Activated CD4-positive, alpha-beta T cell treated with anti-CD3 and anti-CD28 coated beads, Interleukin-2, Interleukin-6, amounts not matched to agents 100 ng/mL and 50 ng/mL, durations not matched to agents 16 hours and 8 hours (primary cell): Measurements from ENCODE around the gene INIP.

ENCODE experiments used
- DNase-seq: peaks from one replicate; pipeline ENCODE4 v3.0.0-alpha.2; 2020

INIP gene, protein sequence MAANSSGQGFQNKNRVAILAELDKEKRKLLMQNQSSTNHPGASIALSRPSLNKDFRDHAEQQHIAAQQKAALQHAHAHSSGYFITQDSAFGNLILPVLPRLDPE

DNA sequence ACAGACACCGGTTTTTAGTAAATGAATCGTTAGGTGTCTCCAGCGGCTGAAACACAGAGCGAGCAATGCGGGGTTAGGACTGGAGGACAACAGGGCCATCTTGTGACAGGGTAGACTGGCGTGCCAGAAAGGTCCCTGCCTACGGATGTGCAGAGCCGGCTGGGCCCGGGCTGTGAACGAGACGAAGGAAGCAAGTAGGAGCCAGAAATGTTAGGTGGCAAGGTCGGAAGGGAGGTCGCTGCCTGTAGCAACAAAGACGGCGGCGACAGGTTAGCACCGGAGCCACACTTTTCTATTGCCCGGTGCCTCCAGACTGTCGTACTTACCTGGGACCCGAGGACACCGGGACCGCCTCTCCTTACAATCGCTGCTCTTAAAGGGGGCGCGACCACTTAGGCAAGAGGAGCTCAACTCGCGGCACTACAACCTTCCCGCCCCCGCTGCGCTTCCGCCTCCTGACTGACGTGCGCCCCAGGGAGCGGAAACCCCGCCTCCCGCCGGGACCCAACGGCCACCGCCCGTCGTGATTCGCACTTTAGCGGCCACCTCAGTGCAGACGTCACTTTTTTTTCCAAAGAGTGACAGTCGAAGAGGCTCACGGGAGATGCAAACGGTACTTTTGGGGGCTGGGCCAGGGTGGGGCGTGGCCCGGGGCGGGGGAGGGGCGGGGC lies at the start of gene INIP:
Gene INIP (minus strand): TSS at position 457 of the 671 bp plus-strand sequence. CDS start 1,632 bp downstream, outside the sequence.
- DNase-seq, result peak; percentile 98

DNA sequence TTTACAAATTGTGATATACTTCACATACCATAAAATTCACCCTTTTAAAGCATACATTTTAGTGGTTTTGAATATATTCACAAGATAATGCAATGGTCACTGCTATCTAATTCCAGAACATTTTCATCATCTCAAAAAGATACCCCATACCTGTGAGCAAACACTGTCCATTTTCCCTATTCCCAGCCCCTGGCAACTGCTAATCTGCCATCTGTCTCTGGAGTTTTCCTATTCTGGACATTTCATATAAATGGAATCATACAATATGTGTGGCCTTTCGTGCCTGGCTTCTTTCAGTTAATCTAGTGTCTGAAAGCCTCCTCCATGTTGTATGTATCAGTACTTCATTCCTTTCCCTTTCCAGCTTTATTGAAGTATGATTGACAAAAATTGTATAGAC lies 47.4 kb upstream of the INIP start:
- no peak for DNase-seq

DNA sequence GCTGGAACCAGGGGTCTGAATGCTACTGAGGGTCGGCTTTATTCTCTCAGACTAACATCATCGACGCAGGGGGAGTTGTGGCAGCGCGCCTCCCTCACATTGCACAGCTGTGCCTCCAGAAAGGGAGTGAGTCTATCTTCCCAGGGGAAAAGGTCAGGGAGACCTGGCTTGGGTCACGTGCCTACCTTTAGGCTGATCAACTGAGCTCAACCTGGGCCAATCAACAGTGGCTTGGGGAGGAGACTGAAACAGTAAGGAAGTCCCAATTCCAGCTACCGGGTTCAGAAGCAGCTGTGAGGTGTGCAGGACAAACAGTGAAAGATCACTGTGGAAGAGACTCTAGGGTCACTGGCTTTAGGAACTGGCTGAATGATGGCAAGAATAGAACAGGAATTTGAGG lies 46.9 kb upstream of the INIP start:
- DNase-seq, result no peak

DNA sequence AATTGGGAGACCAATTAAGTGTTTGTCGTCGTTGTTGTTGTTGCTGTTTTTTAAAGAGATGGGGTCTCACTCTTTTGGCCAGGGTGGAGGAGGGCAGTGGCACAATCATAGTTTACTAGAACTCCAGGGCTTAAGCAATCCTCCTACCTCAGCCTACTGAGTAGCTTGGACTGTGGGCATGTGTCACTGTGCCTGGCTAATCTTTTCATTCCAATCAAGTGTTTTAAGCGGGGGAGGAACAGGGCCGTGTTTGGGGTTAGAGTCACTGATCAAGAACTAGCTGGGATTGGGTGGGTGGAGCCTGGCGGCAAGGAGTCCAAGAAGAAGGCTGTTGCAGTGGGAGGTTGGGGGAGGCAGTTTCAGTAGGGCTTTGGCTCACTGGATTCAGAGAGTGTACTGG lies 46.4 kb upstream of the INIP start:
- DNase-seq, result no peak

DNA sequence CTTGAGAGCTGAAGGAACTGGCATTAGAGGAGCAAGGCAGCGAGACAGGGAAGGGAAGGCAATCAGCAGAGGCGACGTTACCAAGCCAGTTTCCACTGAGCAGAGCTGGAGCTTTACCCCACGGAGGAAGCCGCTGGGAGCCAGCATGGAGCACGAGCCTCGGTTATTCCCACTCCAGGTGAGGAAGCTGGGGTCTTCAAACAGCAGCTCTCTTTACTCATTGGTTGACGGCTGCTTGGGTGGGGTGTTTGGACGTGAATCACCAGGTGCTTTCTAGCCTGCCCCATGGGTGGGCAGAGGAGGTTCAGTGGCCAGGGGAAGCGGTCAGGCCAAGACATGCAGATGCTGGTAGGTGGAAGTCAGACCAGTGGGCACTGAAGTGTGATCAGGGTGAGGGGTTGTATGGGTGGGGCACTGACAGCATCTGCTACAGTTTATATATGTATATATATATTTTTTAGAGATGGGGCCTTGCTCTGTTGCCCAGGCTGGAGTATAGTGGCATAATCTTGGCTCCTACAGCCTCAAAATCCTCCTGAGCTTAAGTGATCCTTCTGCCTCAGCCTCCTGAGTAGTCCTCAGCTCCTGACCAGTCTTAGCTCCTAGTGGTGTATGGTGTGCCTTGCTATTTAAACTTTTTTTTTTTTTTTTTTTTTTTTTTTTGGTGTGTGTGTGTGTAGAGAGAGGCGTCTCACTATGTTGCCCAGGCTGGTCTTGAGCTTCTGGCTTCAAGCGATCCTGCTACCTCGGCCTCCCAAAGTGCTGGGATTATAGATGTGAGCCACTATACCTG lies 45.0 kb upstream of the INIP start:
- no peak for DNase-seq

DNA sequence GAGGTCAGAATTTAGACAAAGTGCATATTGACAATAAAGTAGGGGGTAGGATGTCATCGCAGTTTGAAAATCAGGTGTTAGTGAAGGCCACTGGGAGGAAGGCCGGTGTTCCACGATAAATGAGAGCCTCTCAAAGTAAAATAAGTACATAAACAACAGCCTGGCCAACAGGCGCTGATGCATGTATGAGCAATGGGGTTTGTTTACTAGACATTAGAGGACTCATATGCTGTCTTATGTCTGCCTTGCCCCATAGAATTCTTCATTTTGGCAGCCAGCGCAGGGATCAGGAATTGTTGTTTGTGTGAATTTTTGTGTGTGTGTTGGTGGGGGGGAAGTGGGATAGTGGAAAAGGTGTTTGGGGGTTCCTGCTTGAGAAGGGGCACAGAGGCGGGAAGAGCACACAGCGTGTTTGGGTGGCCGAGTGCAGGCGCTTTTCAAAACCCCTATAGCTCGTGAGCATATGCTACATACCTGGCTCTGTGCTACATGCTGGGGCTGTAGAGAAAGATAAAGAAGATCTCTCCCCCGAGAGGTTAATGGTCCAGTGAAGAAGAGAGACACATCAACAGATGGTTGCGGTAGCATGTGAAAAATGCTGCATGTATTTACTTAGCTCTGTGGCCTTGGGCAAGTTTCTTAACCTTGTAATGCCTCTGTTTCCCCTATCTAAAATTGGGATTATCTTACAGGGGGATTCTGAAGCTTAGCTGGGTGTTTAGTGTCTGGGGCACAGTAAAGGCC lies 44.2 kb upstream of the INIP start:
- no peak for DNase-seq

DNA sequence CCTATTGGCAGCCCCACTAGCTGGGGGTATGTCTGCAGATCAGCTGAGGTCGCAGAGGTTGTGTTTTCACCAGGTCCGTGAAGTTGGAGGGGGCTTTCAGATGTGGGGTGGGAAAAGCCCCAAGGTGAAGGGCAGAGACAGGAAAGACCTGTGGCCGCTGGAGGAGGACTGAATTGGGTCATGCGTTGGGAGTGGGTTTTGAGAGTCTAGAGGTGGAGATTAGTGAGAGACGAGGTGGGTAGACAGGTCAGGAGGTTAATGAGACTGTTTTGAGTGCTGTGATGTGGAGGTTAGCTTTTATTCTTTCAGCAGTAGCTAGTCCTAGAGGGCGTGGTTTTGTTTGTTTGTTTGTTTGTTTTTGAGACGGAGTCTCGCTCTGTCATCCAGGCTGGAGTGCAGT lies 42.9 kb upstream of the INIP start:
- no peak for DNase-seq

DNA sequence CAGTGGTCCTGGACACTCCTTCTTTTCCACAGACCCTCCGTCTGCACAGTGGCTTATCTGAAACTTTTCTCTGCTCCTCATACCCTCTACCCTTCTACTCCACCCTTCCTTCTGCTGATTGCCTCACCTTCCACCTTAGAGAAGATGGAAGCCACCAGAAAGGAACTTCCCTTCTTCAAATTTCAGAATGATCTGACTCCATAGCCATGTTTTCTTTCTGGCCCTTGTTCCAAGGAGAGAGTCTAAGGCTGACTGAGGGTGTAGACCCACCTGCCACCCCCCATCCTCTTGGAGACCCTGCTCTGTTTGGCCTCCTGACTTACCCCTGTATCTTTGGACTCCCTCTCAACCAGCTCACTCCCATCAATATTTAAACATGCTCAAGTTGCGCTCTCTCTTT lies 40.0 kb upstream of the INIP start:
- no peak for DNase-seq

DNA sequence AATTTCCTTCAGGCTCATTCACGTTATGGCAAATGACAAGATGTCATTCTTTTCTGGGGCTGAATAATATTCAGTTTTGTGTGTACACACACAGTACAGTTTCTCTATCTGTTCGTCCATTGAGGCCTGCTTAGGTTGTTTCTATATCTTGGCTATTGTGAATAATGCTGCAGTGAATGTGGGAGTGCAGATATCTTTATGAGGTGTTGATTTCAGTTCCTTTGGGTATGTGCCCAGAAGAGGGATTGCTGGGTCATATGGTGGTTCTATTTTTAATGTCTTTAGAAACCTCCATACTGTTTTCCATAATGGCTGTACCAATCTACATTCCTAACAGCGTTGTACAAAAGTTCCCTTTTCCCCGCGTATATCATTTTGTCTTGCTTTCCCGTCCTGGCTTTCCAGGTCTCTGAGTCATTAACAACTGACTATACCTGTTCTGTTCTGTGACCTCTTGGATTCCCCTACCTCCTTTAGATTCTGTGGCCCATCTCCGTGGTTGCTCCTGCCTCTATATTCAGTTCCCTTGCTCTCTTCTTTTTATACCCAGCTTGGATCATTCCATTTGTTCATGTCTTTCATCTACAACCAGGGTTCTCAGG lies 39.5 kb upstream of the INIP start:
- DNase-seq, result no peak

DNA sequence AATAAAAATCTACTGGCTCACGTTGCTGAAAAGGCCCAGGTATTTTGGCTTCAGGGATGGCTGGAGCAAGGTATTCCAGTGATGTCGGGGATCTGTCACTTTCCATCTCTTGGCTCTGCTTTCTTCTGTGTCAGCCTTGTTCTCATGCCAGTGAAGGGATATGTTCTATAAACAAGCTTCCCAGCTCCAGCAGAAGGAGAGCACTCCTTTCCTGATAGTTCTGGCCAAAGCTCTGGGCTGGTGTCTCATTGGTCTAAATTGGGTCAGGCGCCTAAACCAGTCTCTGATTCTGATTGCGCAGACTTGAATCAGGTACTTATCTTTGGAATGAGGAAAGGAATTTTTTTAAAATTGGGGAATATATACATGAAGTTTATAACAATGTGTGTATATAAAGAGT lies 37.8 kb upstream of the INIP start:
- DNase-seq, result no peak

DNA sequence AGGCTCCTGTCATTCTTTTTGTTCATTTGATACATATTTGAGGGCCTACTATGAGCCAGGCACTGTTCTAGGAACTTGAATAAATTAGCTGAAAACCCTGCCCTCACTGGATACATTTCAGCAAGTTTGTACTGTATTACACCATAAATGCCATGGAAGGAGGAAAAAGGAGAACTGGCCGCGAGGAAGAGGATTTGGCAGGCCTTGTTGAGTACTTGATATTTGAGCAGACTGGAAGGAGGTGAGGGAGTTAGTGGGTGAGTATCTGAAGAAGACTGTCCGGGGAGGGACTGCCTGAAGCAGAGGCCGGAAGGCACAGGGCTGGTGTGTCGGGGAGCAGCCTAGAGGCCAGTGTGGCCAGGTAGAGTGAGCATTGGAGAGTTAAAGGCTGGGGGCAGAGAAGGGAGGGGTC lies 37.1 kb upstream of the INIP start:
- no peak for DNase-seq

DNA sequence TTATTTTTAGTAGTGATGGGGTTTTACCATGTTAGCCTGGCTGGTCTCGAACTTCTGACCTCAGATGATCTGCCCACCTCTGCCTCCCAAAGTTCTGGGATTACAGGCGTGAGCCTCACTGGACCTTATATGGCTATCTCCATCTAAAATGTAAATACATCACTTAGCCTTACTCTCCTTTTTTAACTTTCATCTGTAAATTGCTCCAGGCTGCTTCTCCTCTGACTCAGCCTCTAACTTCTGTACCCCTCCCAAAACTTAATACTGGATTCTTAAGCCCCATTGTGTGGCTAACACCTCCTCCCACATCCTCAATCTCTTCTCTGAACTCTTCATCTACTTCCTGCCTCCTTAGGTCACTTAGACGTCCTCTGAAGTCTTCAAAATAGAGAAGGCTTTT lies 36.7 kb upstream of the INIP start:
- peak; percentile 82 for DNase-seq

DNA sequence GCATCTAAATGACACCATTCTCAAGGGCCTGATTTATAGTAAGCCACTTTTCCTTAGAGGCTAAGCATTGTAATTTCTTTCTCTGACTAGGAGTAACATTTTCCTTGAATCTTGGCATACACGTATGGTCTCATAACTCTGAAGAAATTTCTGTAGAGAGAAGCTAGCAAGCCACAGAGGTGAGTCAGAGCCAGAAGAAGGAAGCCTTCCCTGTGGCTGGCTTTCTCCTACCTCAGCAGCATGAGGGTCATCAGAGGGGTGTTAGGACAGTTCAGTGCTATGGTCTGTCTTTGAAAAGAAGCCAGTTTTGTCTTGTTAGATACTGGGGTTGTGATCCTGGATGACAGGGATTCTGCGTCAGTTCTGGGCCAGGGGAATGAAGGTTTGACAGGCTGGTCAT lies 35.8 kb upstream of the INIP start:
- peak; percentile 49 for DNase-seq

DNA sequence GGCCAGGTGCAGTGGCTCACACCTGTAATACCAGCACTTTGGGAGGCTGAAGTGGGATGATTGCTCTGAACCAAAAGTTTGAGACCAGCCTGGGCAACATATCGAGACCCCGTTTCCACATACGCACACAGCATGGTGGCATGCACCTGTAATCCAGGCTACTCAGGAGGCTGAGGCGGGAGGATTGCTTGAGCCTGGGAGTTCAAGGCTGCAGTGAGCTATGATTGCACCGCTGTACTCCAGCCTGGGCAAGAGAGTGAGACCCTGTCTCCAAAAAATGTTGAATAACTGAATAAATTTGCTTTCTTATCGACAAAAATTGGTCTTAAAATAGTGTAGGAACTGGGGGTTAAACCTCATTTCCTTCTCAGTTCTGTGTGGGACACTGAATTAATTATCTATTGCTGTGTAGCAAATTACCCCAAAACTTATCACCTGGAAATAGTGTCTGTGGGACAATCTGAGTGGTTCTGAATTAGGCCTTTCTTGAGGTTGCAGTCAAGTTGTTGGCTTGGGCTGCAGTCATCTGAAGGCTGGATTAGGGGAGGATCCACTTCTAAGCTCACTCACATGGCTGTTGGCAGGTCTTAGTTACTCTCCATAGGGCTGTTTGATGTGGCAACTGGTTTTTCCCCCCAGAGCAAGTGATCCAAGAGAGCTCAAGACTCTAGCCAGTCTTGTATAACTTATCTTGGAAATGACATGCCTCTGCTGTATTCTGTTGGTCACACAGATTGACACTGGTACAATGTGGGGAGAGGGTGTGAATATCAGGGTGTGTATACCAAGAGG lies 34.6 kb upstream of the INIP start:
- DNase-seq, result no peak

DNA sequence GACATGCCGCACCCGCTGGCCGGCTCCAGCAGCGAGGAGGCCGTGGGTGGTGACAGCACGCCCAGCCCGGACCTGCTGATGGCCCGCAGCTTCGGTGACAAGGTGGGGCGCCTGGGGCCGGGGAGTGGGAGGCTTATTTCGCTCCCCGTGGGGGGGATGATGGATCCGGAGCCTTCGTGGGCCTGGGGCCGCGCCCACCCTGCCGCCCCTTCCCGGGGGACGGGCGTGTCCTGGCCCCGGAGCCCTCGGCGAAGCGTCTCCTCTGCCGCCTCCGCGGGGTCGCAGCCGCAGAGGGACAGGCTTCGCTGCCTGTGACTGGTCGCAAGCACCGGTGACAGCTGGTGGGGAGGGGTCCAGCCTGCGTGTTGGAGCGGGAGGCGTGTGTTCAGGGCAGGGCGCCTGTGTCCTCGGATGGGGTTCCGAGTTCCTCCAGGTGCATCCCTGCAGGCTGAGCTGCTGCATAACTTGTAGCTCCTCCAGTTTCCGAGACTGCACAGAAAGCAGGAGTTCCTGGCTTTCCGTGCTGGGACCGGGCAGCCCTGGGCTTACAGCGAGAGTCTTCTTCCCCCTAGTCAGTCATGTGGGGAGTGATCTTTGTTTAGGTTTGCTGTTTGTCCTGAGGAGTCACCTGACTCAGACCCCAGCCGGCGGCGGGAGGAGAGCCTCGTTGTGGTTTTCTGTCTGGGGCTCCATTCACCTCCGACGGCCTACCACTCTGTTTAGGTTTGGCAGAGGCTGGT lies 33.3 kb upstream of the INIP start:
- peak; percentile 78 for DNase-seq

DNA sequence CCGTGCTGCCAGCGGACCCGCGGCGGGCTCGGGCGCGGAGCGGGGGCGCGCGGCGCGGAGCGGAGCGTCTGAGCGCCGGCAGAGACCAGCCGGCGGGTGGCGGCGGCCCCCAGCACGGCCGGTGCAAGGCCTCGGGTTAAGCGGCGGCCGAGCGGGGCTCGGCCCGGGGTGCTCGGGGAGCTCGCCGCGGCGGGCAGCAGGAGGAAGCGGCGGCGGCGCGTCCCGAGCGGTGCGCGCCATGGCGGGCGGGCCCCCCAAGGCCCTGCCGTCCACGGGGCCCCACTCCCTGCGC lies 32.8 kb upstream of the INIP start:
- no peak for DNase-seq

DNA sequence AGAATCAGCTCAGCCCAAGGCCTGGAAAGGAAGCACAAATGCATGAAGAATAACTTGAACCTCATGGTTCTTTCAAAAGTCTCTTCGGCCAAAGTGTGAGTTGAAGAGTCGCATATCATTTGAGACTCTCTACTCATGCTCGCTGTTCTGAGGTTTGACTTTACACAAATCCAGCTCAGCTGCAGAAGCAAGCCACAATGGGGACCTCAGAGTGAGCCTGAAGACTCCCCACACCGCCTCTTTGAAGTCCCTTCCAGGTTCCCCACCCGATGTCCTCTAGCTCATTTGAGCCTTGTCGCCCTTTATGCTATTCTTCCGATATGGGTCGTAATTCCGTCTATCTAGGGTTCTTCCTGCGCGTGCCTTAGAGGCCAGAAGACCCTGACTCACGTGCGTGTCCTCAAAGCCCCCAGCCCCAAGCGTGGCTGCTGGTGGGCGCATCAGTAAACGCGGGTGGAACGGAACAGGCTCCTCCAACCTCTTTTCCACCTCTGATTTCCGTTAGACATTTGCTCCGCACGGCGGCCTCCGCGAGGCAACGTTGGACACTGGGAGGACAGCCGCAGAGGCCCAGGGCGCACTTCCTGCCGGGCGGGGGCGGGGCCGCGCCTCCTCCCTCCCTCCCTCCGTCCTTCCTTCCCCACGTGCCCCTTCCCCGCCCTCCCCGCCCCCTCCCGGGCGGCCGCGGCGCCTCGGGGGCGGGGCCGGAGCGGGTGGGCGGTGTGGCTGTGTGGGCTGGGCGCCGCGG lies 32.3 kb upstream of the INIP start, which contains the start of gene SNX30:
Gene SNX30 (plus strand): TSS at position 745 of the 748 bp plus-strand sequence. CDS start 242 bp downstream, outside the sequence.
- peak; percentile 90 for DNase-seq

DNA sequence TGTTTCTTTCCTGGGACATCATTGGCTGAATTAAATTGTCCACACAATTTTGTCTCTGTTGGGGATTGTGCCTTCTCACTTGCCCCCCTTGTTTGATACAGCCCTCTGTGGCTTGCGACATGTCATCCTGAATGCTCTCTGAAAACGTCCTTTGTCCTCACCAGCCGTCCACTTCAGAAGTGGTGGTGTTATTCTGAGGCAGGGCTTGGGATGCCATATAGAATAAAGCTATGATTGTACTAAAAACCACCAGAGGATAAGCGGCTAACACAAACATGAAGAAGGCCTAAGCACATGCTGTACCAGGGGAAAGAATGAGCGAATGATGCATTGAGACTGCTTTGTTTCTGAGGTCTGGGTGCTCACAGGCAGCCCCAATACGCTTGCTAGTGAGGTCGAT lies 29.2 kb upstream of the INIP start:
- DNase-seq, result no peak

DNA sequence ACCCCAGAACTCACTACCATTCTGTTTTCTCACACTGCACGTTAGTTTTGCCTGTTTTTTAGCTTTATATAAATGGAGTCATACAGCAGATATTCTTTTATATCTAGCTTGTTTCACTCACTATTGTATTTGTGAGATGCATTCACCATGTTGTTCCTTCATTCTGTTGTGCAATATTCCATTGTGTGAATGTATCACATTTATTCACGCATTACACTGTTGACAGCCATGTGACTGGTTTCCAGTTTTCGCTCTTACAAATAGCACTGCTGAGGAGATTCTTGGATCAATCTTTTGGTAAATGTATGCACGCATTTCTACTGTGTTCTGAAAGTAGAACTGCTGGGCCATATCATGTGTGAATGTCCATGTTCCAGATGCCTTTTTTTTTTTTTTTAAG lies 26.3 kb upstream of the INIP start:
- DNase-seq, result no peak

DNA sequence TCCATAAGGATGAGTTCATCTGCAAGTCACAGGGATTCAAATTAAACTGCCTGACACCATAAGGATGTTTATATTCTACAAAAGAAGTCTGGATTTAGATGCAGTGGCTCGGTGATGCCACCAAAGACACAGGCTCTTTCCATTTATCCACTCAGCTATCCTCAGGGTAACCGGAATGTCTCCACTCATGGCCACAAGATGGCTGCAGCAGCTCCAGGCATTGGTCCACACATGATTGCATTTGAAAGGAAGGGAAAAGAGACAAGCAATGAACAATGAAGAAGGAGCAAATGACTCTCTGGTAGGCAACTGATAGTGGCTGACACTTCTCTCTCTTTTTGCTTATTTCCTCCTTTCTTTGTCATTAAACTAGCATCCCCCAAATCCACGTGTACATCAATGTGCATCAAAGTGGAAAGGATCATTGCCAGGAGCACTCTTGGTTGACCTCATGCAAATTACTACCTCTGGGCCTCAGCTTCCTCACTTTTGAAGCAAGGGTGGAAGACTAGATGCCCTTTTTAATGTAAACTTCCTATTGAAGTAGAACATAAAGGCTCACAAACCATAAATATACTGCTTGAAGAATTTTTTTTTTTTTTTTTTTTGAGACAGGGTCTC lies 25.4 kb upstream of the INIP start:
- DNase-seq, result no peak

DNA sequence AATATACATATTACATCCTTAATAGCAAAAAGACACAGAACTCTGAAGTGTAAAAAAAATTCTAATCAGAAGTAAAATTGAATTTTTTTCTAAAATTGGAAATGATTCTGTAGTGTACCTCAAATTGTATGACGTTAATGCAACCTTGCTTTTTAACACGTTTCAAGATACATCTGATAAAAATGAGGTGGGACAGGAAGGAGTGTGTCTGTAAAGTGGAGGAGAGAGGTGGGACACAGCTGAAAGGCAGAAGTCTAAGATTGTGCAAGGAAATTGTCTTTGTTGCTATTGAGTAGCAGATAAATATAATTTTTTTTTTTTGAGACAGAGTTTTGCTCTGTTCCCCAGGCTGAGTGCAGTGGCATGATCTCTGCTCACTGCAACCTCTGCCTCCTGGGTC lies 17.0 kb upstream of the INIP start:
- DNase-seq, result no peak
